Sigmoid colon (tissue), 4 donors: ENCODE data around the gene ASXL3.

Experiments used
- CTCF ChIP-seq, 4 experiments: fragments of 450-650 bp in 3 of 4; fragments of 200-600 bp in 1 of 4; IDR thresholded peaks; one replicate each; pipeline ENCODE4 v1.5.1; 2016 to 2019; ENCODE audit warnings: antibody characterized with exemption in 4 of 4, mild to moderate bottlenecking in 3 of 4, moderate library complexity in 2 of 4
- EP300 ChIP-seq, 4 donors: sonication (generic); formaldehyde crosslinking; IDR thresholded peaks; one replicate each; pipeline ENCODE4 v1.6.1; 2017; ENCODE audit warnings: antibody characterized with exemption in 4 of 4
- POLR2AphosphoS5 ChIP-seq, 4 donors: sonication (generic); formaldehyde crosslinking; IDR thresholded peaks; one replicate each; pipeline ENCODE4 v1.6.1; 2017; ENCODE audit warnings: antibody characterized with exemption in 4 of 4

GRCh38 chr18:33757037-33757436 lies 179.0 kb downstream of the ASXL3 start:
- no peak for TF ChIP-seq EP300 (IDR thresholded peaks at IDR 0.05)
- TF ChIP-seq CTCF (IDR thresholded peaks at IDR 0.05) = no peak
- TF ChIP-seq POLR2AphosphoS5 (IDR thresholded peaks at IDR 0.05) = no peak
